ENCODE measurements around the gene SLC25A17.

DNA sequence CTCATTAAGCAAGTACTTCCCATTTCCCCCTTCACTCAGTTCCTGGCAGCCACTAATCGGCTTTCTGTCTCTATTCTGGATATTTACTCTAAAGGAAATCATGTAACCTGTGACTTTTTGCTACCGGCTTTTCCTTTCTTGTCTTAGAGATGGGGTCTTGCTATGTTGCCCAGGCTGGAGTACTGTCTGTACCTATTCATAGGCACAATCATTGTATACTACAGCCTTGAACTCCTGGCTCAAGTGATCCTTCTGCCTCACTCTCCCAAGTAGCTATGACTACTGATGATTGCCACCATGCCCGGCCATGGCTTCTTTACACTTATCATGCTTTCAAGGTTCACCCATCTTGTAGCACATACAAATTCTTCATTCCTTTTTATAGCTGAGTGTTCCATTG, 12.4 kb downstream of the SLC25A17 start:
- TF ChIP-seq, protein P1, sequence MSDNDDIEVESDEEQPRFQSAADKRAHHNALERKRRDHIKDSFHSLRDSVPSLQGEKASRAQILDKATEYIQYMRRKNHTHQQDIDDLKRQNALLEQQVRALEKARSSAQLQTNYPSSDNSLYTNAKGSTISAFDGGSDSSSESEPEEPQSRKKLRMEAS (IDR thresholded peaks at IDR 0.05): no peak
- no peak for TF ChIP-seq EP300 (IDR thresholded peaks at IDR 0.05; ENCODE audit: borderline replicate concordance)
- TF ChIP-seq CREB1 (IDR thresholded peaks at IDR 0.05; ENCODE audit: low read depth): no peak
- TF ChIP-seq RAD21 (IDR thresholded peaks at IDR 0.05; ENCODE audit: low read depth): no peak
- no peak for TF ChIP-seq YY1 (IDR thresholded peaks at IDR 0.05; ENCODE audit: low read depth)
- no peak for TF ChIP-seq ZBTB7A (IDR thresholded peaks at IDR 0.05; ENCODE audit: low read depth)
- no peak for TF ChIP-seq CEBPB (IDR thresholded peaks at IDR 0.05)
- TF ChIP-seq TCF12 (IDR thresholded peaks at IDR 0.05; ENCODE audit: low read depth): no peak
- TF ChIP-seq TEAD4 (IDR thresholded peaks at IDR 0.05): no peak
- no peak for TF ChIP-seq TAF1 (IDR thresholded peaks at IDR 0.05; ENCODE audit: low read depth)
- TF ChIP-seq REST (IDR thresholded peaks at IDR 0.05; ENCODE audit: low read depth): no peak
- TF ChIP-seq EGR1 (IDR thresholded peaks at IDR 0.05): no peak
- TF ChIP-seq FOXM1 (IDR thresholded peaks at IDR 0.05; ENCODE audit: borderline replicate concordance, low read depth): no peak
- TF ChIP-seq USF1 (IDR thresholded peaks at IDR 0.05): no peak

Measured in Ishikawa (cell line).